ENCODE results near the gene SMIM35. TPM values are rescaled to one million over a fixed set of nuclear protein-coding genes. Genes with fewer than 3 reads are reported as not detected.

Gene SMIM35
- total and polyA plus RNA-seq, 2 of the 4 experiments (the other 2 are of a cell fraction) = not detected

- H3K9ac ChIP-seq (ENCODE audit: low read depth, low read length) = no peak overlapping the region
- no peak overlapping the region for H2BK15ac ChIP-seq (ENCODE audit: low read depth, low read length)
- BruUV-seq (replicated peaks) = no TSS peak
- no peak overlapping the region for H3K23ac ChIP-seq (ENCODE audit: low read depth, low read length)
- no peak overlapping the region for H3K14ac ChIP-seq (replicated peaks; ENCODE audit: low read depth, low read length)
- no peak overlapping the region for H4K5ac ChIP-seq (ENCODE audit: low read depth, low read length)
- no peaks in the 10 kb centered on the region for H3K4me1 ChIP-seq (ENCODE audit: control insufficient read depth, insufficient read depth, low read length)
- no peak overlapping the region for H3K56ac ChIP-seq (ENCODE audit: extremely low read depth, insufficient read depth, low read length)
- H3K9me3 ChIP-seq (ENCODE audit: control insufficient read depth, insufficient read depth, low read length) = no peaks in the 10 kb centered on the region
- no peaks in the 10 kb centered on the region for H3K9me1 ChIP-seq (ENCODE audit: insufficient read depth, low read length)
- no peak overlapping the region for H3K4ac ChIP-seq (ENCODE audit: low read depth, low read length)
- DNase-seq (no peak), ATAC-seq (ENCODE audit: low read depth) (no peak)
- no peak overlapping the region for H2AK9ac ChIP-seq (replicated peaks; ENCODE audit: low read depth, low read length, poor library complexity)
- H3K36me3 ChIP-seq (ENCODE audit: control insufficient read depth, insufficient read depth, low read length) = no peaks in the 10 kb centered on the region
- no peak overlapping the region for H3K27ac ChIP-seq (ENCODE audit: insufficient read depth, low read length)
- H2BK20ac ChIP-seq (ENCODE audit: low read depth, low read length) = no peak overlapping the region
- no peak overlapping the region for H2AFZ ChIP-seq (replicated peaks; ENCODE audit: low read length, poor library complexity)
- no peaks in the 10 kb centered on the region for H4K20me1 ChIP-seq (ENCODE audit: insufficient read depth, low read length)
- no peak overlapping the region for H4K8ac ChIP-seq (ENCODE audit: low read depth in 2 of 2, low read length in 2 of 2)
- POLR2A ChIA-PET (ENCODE audit: unreplicated experiment) = no interaction called here
- H4K91ac ChIP-seq (ENCODE audit: insufficient read depth, low read depth, low read length) = no peak overlapping the region
- H3K27me3 ChIP-seq (ENCODE audit: control insufficient read depth, insufficient read depth, low read length) = peaks cover 6% of the 10 kb centered on the region; the same call in 1 of the 2 replicates
- in situ Hi-C loops (cut with MboI; ENCODE audit: low sequenced_read_pairs) (no loop called here), intact Hi-C loops (cut with micrococcal nuclease) (no loop called here), dilution Hi-C loops (cut with HindIII; ENCODE audit: low sequenced_read_pairs, unreplicated experiment) (no loop called here)
- H2BK120ac ChIP-seq (ENCODE audit: low read depth, low read length) = no peak overlapping the region
- no peak for TF ChIP-seq CEBPB (IDR thresholded peaks at IDR 0.05; ENCODE audit: low read depth, low read length)
- TF ChIP-seq USF2 (IDR thresholded peaks at IDR 0.05; ENCODE audit: low read depth, low read length) = no peak
- no peak for TF ChIP-seq RAD21 (IDR thresholded peaks at IDR 0.05; ENCODE audit: low read length)
- no peak for TF ChIP-seq CTCF (conservative IDR thresholded peaks at IDR 0.05; ENCODE audit: low read depth, low read length)
- TF ChIP-seq MAFK (IDR thresholded peaks at IDR 0.05; ENCODE audit: low read depth, low read length) = no peak
- TF ChIP-seq POLR2A (IDR thresholded peaks at IDR 0.05; ENCODE audit: low read depth, low read length) = no peak
- TF ChIP-seq BHLHE40 (IDR thresholded peaks at IDR 0.05; ENCODE audit: low read depth, low read length) = no peak
- TF ChIP-seq MXI1 (IDR thresholded peaks at IDR 0.05; ENCODE audit: borderline replicate concordance, low read depth, low read length) = no peak
- no peak for TF ChIP-seq CHD1 (IDR thresholded peaks at IDR 0.05; ENCODE audit: low read depth, low read length)
- no peaks in the 10 kb centered on the region for H3K79me1 ChIP-seq (ENCODE audit: low read depth in 1 of 2, low read length in 2 of 2)
- CTCF ChIA-PET = no interaction called here
- H2BK5ac ChIP-seq (ENCODE audit: low read depth, low read length, poor library complexity, severe bottlenecking) = no peak overlapping the region
- 0% methylated on average over 1 of the region's 5 CpGs; no CpG with 5 or more reads in 1 of the 2 experiments for WGBS, 2 experiments (ENCODE audit: extremely low coverage in 2 of 2, insufficient read length in 1 of 2)
- no peak overlapping the region for H3K18ac ChIP-seq (ENCODE audit: low read depth, low read length)
- H3K4me3 ChIP-seq (ENCODE audit: insufficient read depth, low read depth, low read length) = no peak overlapping the region
- H3K4me2 ChIP-seq (ENCODE audit: low read depth, low read length) = no peak overlapping the region
- H2AK5ac ChIP-seq (ENCODE audit: low read depth, low read length) = no peak overlapping the region
Observed at GRCh38 chr11:118080296-118080695, 6.5 kb downstream of the SMIM35 start.
